Measurements from ENCODE around the gene ARSJ.

Gene ARSJ

GRCh38 chr4:113907559-113907958 lies 71.9 kb downstream of the ARSJ start:
- Histone ChIP-seq H3K27ac (ENCODE audit: insufficient read depth, low read depth, low read length, poor library complexity, severe bottlenecking) (no peak overlapping the region), H3K9me3 (ENCODE audit: control insufficient read depth, low read length) (no peaks in the 10 kb centered on the region), H3K36me3 (ENCODE audit: control insufficient read depth, insufficient read depth, low read length) (no peaks in the 10 kb centered on the region), H3K27me3 (ENCODE audit: control insufficient read depth, insufficient read depth, low read length, poor library complexity, severe bottlenecking) (no peaks in the 10 kb centered on the region), H3K4me3 (ENCODE audit: insufficient read depth, low read depth, low read length) (no peak overlapping the region), H3K4me1 (ENCODE audit: control insufficient read depth, insufficient read depth, low read length) (no peaks in the 10 kb centered on the region)
- 100% methylated on average over 1 of the region's 1 CpG; no CpG with 5 or more reads in 1 of the 2 experiments for WGBS, 2 experiments

GRCh38 chr4:113905301-113905700 lies 74.1 kb downstream of the ARSJ start:
- 79 to 100% methylated on average over 1 of the region's 1 CpG for WGBS, 2 experiments
- no peak overlapping the region for H3K4me3 ChIP-seq (ENCODE audit: insufficient read depth, low read depth, low read length)

GRCh38 chr4:113904877-113905276 lies 74.6 kb downstream of the ARSJ start:
- 100% methylated on average over 1 of the region's 1 CpG; no CpG with 5 or more reads in 1 of the 2 experiments for WGBS, 2 experiments
- Histone ChIP-seq H3K36me3 (ENCODE audit: control insufficient read depth, insufficient read depth, low read length) (no peaks in the 10 kb centered on the region), H3K9me3 (ENCODE audit: control insufficient read depth, low read length) (no peaks in the 10 kb centered on the region)

More at GRCh38 chr4:113905301-113905700, 74.1 kb downstream of the ARSJ start:
- H3K27ac ChIP-seq (ENCODE audit: insufficient read depth, low read depth, low read length, poor library complexity, severe bottlenecking), result no peak overlapping the region
- no peaks in the 10 kb centered on the region for H3K4me1 ChIP-seq (ENCODE audit: control insufficient read depth, insufficient read depth, low read length)
- H3K9me3 ChIP-seq (ENCODE audit: control insufficient read depth, low read length), result no peaks in the 10 kb centered on the region
- no peaks in the 10 kb centered on the region for H3K36me3 ChIP-seq (ENCODE audit: control insufficient read depth, insufficient read depth, low read length)
- H3K27me3 ChIP-seq (ENCODE audit: control insufficient read depth, insufficient read depth, low read length, poor library complexity, severe bottlenecking), result no peaks in the 10 kb centered on the region

GRCh38 chr4:113901994-113902787 lies 77.3 kb downstream of the ARSJ start:
- H3K27me3 ChIP-seq (ENCODE audit: control insufficient read depth, insufficient read depth, low read length, poor library complexity, severe bottlenecking), result no peaks in the 10 kb centered on the region
- 92% methylated on average over 13 of the region's 13 CpGs for whole genome bisulfite sequencing, 2 experiments
- no peaks in the 10 kb centered on the region for H3K9me3 ChIP-seq (ENCODE audit: control insufficient read depth, low read length)
- no peaks in the 10 kb centered on the region for H3K4me1 ChIP-seq (ENCODE audit: control insufficient read depth, insufficient read depth, low read length)
- H3K27ac ChIP-seq (ENCODE audit: insufficient read depth, low read depth, low read length, poor library complexity, severe bottlenecking), result no peak overlapping the region
- H3K4me3 ChIP-seq (ENCODE audit: insufficient read depth, low read depth, low read length), result no peak overlapping the region
- H3K36me3 ChIP-seq (ENCODE audit: control insufficient read depth, insufficient read depth, low read length), result no peaks in the 10 kb centered on the region

More at GRCh38 chr4:113904877-113905276, 74.6 kb downstream of the ARSJ start:
- no peaks in the 10 kb centered on the region for H3K27me3 ChIP-seq (ENCODE audit: control insufficient read depth, insufficient read depth, low read length, poor library complexity, severe bottlenecking)
- no peak overlapping the region for H3K27ac ChIP-seq (ENCODE audit: insufficient read depth, low read depth, low read length, poor library complexity, severe bottlenecking)
- no peak overlapping the region for H3K4me3 ChIP-seq (ENCODE audit: insufficient read depth, low read depth, low read length)
- H3K4me1 ChIP-seq (ENCODE audit: control insufficient read depth, insufficient read depth, low read length), result no peaks in the 10 kb centered on the region

- H3K4me1 ChIP-seq (ENCODE audit: control insufficient read depth, insufficient read depth, low read length), result no peaks in the 10 kb centered on the region
- no peak overlapping the region for H3K27ac ChIP-seq (ENCODE audit: insufficient read depth, low read depth, low read length, poor library complexity, severe bottlenecking)
- H3K9me3 ChIP-seq (ENCODE audit: control insufficient read depth, low read length), result no peaks in the 10 kb centered on the region
- no peaks in the 10 kb centered on the region for H3K27me3 ChIP-seq (ENCODE audit: control insufficient read depth, insufficient read depth, low read length, poor library complexity, severe bottlenecking)
- no peak overlapping the region for H3K4me3 ChIP-seq (ENCODE audit: insufficient read depth, low read depth, low read length)
- H3K36me3 ChIP-seq (ENCODE audit: control insufficient read depth, insufficient read depth, low read length), result no peaks in the 10 kb centered on the region
Measured at GRCh38 chr4:113899271-113900070, 80.0 kb downstream of the ARSJ start.

- H3K36me3 ChIP-seq (ENCODE audit: control insufficient read depth, insufficient read depth, low read length), result no peaks in the 10 kb centered on the region
- no peak overlapping the region for H3K4me3 ChIP-seq (ENCODE audit: insufficient read depth, low read depth, low read length)
- no peaks in the 10 kb centered on the region for H3K9me3 ChIP-seq (ENCODE audit: control insufficient read depth, low read length)
- H3K4me1 ChIP-seq (ENCODE audit: control insufficient read depth, insufficient read depth, low read length), result no peaks in the 10 kb centered on the region
- no peak overlapping the region for H3K27ac ChIP-seq (ENCODE audit: insufficient read depth, low read depth, low read length, poor library complexity, severe bottlenecking)
- no peaks in the 10 kb centered on the region for H3K27me3 ChIP-seq (ENCODE audit: control insufficient read depth, insufficient read depth, low read length, poor library complexity, severe bottlenecking)
Measured at GRCh38 chr4:113893546-113893945, 85.9 kb downstream of the ARSJ start.

- Histone ChIP-seq H3K27me3 (ENCODE audit: control insufficient read depth, insufficient read depth, low read length, poor library complexity, severe bottlenecking) (no peaks in the 10 kb centered on the region), H3K4me1 (ENCODE audit: control insufficient read depth, insufficient read depth, low read length) (no peaks in the 10 kb centered on the region), H3K4me3 (ENCODE audit: insufficient read depth, low read depth, low read length) (no peak overlapping the region), H3K27ac (ENCODE audit: insufficient read depth, low read depth, low read length, poor library complexity, severe bottlenecking) (no peak overlapping the region), H3K36me3 (ENCODE audit: control insufficient read depth, insufficient read depth, low read length) (no peaks in the 10 kb centered on the region), H3K9me3 (ENCODE audit: control insufficient read depth, low read length) (no peaks in the 10 kb centered on the region)
- WGBS, 2 experiments, result 69 to 100% methylated on average over 1 of the region's 1 CpG
Measured at GRCh38 chr4:113888006-113888405, 91.4 kb downstream of the ARSJ start.

- Histone ChIP-seq H3K27ac (ENCODE audit: insufficient read depth, low read depth, low read length, poor library complexity, severe bottlenecking) (no peak overlapping the region), H3K4me1 (ENCODE audit: control insufficient read depth, insufficient read depth, low read length) (no peaks in the 10 kb centered on the region), H3K27me3 (ENCODE audit: control insufficient read depth, insufficient read depth, low read length, poor library complexity, severe bottlenecking) (no peaks in the 10 kb centered on the region), H3K9me3 (ENCODE audit: control insufficient read depth, low read length) (no peaks in the 10 kb centered on the region), H3K36me3 (ENCODE audit: control insufficient read depth, insufficient read depth, low read length) (no peaks in the 10 kb centered on the region), H3K4me3 (ENCODE audit: insufficient read depth, low read depth, low read length) (no peak overlapping the region)
- WGBS, 2 experiments, result 79 to 95% methylated on average over 3 of the region's 3 CpGs
Measured at GRCh38 chr4:113885291-113885690, 94.2 kb downstream of the ARSJ start.

- no peak overlapping the region for H3K4me3 ChIP-seq (ENCODE audit: insufficient read depth, low read depth, low read length)
- no peaks in the 10 kb centered on the region for H3K9me3 ChIP-seq (ENCODE audit: control insufficient read depth, low read length)
- 66% methylated on average over 1 of the region's 1 CpG; no CpG with 5 or more reads in 1 of the 2 experiments for WGBS, 2 experiments
- no peaks in the 10 kb centered on the region for H3K36me3 ChIP-seq (ENCODE audit: control insufficient read depth, insufficient read depth, low read length)
- H3K27me3 ChIP-seq (ENCODE audit: control insufficient read depth, insufficient read depth, low read length, poor library complexity, severe bottlenecking), result no peaks in the 10 kb centered on the region
- no peak overlapping the region for H3K27ac ChIP-seq (ENCODE audit: insufficient read depth, low read depth, low read length, poor library complexity, severe bottlenecking)
- no peaks in the 10 kb centered on the region for H3K4me1 ChIP-seq (ENCODE audit: control insufficient read depth, insufficient read depth, low read length)
Measured at GRCh38 chr4:113884655-113885054, 94.8 kb downstream of the ARSJ start.

GRCh38 chr4:113882668-113883067 lies 96.8 kb downstream of the ARSJ start:
- H3K4me3 ChIP-seq (ENCODE audit: insufficient read depth, low read depth, low read length), result no peak overlapping the region
- H3K36me3 ChIP-seq (ENCODE audit: control insufficient read depth, insufficient read depth, low read length), result no peaks in the 10 kb centered on the region
- no peaks in the 10 kb centered on the region for H3K27me3 ChIP-seq (ENCODE audit: control insufficient read depth, insufficient read depth, low read length, poor library complexity, severe bottlenecking)
- no peak overlapping the region for H3K27ac ChIP-seq (ENCODE audit: insufficient read depth, low read depth, low read length, poor library complexity, severe bottlenecking)
- H3K4me1 ChIP-seq (ENCODE audit: control insufficient read depth, insufficient read depth, low read length), result peaks cover 4% of the 10 kb centered on the region
- H3K9me3 ChIP-seq (ENCODE audit: control insufficient read depth, low read length), result no peaks in the 10 kb centered on the region
- 83% methylated on average over 1 of the region's 1 CpG; no CpG with 5 or more reads in 1 of the 2 experiments for WGBS, 2 experiments
